Testis (tissue), 2 donors: Measurements from ENCODE around the gene POGZ.

Experiments
- CTCF ChIP-seq, 3 experiments: fragments of 450-650 bp in 2 of 3; fragments of 200-600 bp in 1 of 3; sonication (generic) in 1 of 3; IDR thresholded peaks; one replicate each; pipeline ENCODE4 v1.5.1; 2016 to 2019; ENCODE audit warnings: antibody characterized with exemption in 3 of 3, mild to moderate bottlenecking in 2 of 3, moderate library complexity in 1 of 3
- POLR2A ChIP-seq: fragments of 450-650 bp; IDR thresholded peaks from one replicate; pipeline ENCODE4 v1.6.1; 2017; ENCODE audit warnings: antibody characterized with exemption, mild to moderate bottlenecking, moderate library complexity

- no peak for TF ChIP-seq CTCF (IDR thresholded peaks at IDR 0.05)
- no peak for TF ChIP-seq POLR2A
Measured at GRCh38 chr1:151368393-151369301, 90.6 kb downstream of the POGZ start.
